GM21390 (cell line): Measurements from ENCODE around the gene YBEY.
"Not testable (repeated sequence)": the region's sequence is repeated elsewhere in the genome, so short reads cannot be mapped to it uniquely, and the experiment has no call there.

ENCODE experiments used
- ATAC-seq: cut with Tn5 transposase; IDR thresholded peaks from one replicate; pipeline ENCODE4 v1.9.1; 2021; ENCODE audit not compliant: unreplicated experiment

The YBEY gene

DNA sequence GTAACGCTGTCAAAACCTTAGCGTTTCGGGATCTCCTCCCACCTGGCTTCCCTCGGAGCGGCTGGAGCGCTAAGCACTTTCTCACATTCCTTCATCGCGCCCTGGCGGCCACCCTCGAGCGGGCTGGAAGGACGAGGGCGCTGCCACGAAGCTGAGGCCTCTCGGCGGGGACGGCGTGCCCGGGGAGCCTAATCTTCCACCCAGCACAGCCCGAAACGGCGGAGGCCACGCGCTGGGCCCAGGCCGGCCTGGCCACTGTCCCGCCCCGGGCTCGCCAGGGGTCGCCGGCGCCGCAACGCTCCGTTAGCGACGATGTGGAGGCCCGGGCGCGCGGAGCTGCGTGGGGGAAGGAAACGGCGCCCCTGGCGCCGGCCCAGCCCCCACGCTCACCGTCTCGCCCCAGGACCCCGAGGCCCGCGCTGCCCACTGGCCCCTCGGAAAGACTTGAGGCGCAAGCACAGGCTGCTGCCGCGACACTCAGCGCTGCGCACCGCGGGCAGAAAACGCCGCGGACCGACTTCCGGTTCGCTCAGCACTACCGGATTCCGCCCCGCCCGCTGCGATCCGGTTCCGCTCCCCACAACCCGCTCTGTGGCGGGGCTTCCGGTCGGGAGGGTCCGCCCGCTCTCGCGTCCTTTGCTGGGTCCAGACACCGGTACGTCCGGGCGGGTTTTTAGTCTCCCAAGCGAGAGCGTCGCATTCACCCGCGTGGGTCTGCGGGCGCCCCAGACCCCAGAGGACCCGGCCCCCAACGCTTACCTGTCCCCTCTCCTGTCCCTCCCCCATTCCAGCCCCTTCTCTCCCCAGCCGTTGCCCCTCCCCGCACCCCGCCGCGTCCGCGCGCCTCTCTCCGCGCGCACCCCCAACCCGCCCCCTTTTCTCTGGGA, at the start of gene YBEY:
YBEY (plus strand) TSS at position 582 of the 887 bp plus-strand sequence. CDS start 572 bp downstream, outside the sequence.
- peak; percentile 84 for ATAC-seq

- no peak for ATAC-seq
Measured at GRCh38 chr21:46237474-46237873, 48.7 kb upstream of the YBEY start.

- ATAC-seq: no peak
Measured at GRCh38 chr21:46239817-46240325, 46.3 kb upstream of the YBEY start.

DNA sequence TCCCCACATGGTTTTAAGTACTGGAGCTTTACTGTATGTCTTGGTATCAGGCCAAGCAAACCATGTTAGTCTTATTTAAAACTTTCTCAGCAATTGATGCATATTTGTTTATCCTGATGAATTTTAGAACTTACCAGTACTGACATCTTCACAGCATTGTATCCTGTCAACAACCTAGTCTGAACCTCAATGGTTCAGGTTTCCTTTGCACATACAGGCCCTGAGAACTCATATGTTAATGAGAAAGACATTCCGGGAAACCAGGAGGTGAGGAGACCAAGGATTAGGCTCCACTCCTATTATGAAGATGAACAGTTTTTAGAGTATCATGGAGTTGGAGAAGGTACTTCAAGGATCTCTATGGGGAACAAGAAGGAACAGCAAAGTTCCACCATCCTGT, 44.6 kb upstream of the YBEY start:
- not testable (repeated sequence) for ATAC-seq

DNA sequence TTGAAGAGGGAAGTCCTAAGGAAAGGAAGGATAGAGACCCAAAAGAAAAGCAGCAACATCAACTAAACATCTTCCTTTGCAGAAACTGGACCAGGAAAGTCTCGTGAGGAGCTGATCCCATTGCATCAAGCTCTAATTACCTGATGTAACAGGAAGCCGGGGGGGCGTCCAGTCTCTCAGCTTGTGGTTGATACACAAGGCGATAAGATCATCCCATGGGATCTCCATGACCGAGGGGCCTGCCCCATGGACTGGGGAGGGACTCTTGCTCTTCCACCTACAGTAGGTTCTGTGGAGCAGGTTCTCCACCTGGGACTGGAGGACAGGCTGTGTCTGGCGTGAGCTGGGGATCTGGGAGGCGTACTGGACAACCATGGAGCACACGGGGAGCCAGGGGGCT, 42.8 kb upstream of the YBEY start:
- ATAC-seq: no peak

DNA sequence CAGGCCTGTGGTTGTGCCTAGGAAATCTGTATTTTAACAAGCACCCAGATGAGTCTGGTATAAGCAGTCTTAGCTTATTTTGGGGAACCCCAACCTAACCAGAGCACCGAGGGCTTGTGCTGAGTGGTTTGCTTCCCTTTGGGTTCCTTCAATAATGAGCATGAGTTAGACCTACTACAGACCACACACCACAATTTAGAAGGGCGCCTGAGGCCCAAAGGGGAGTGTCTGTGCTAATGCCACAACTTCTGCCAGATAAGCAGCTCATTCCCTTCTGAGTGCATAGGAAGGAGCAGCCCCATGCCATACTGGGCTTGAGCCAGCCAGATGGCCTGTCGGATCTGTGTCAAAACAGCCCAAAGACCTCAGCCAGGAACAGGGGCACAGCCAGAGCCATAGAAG, 42.2 kb upstream of the YBEY start:
- no peak for ATAC-seq

GRCh38 chr21:46244602-46245001, 41.5 kb upstream of the YBEY start:
- no peak for ATAC-seq

- ATAC-seq: no peak
Measured at GRCh38 chr21:46245213-46245915, 40.8 kb upstream of the YBEY start.

- no peak for ATAC-seq
Measured at GRCh38 chr21:46246345-46246744, 39.8 kb upstream of the YBEY start.

DNA sequence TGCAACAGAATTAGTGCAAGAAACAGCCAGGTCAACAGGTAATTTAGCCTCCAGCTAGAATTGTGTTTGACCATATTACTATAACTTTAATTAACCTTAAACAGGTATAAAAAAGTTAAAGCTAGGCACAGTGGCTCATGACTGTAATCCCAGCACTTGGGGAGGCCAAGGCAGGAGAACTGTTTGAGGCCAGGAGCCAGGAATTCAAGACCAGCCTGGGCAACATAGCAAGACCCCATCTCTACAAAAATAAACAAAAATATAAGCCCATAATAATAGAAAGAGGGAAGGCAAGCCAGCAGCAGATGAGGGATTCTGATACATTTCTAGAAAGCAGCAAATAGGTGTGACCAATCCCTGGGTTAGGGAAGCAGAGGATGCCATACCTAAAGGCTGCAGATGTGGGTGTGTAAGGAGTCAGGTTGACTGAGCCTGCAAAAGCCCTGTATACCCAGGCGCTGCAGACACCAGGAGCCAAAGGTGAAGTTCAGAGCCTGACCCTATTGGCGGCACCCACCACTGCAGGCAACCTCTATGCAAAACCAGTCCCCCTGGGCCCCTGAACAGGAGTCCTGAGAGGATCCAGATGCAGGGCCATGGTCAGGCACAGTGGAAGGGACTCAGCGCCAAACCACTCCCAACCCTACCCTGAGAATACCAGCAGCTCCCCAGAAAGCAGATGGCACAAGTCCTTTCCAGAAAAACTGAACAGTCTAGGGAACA, 38.3 kb upstream of the YBEY start:
- ATAC-seq: no peak

GRCh38 chr21:46248422-46248782, 37.7 kb upstream of the YBEY start:
- no peak for ATAC-seq

GRCh38 chr21:46248827-46249226, 37.3 kb upstream of the YBEY start:
- ATAC-seq: no peak

GRCh38 chr21:46250146-46250725, 35.9 kb upstream of the YBEY start:
- ATAC-seq: no peak

GRCh38 chr21:46252840-46253239, 33.3 kb upstream of the YBEY start:
- ATAC-seq: no peak

GRCh38 chr21:46253610-46254124, 32.5 kb upstream of the YBEY start:
- no peak for ATAC-seq

DNA sequence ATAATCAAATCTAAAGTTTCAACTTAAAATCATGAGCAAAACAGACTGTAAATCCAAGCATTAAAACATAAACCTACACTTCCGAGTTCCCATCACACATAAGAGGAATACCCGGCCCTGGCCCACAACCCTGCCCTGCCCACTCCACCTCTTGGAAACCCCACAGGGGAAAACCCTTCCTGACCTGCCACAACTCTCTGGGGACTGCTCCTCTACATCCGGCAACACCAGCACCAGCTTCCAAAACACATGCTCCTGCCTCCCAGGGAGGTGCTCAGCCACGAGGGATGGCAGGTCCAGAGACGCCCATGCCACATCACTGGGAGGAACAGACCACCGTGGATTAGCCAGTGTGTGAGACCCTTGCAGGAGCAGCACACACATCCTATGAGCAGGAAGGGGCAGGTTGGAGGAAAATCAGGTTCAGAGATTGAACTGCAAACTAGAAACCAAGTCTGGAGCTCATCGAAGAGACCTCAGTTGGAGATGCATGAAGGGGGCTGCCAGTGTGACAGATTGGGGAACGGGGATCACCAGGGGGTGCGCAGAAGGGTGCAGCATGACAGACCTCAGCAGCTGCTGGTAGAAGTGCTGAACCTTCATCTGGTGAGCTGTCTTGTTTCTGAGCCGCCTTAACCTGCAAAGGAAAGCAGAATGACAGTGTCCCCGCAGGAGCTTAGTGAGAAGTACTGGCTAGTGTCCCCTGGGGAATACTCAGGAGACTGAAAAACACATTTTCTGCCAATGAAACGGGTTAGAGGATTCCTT, 31.8 kb upstream of the YBEY start:
- ATAC-seq: no peak

GRCh38 chr21:46255166-46255565, 31.0 kb upstream of the YBEY start:
- ATAC-seq: no peak

DNA sequence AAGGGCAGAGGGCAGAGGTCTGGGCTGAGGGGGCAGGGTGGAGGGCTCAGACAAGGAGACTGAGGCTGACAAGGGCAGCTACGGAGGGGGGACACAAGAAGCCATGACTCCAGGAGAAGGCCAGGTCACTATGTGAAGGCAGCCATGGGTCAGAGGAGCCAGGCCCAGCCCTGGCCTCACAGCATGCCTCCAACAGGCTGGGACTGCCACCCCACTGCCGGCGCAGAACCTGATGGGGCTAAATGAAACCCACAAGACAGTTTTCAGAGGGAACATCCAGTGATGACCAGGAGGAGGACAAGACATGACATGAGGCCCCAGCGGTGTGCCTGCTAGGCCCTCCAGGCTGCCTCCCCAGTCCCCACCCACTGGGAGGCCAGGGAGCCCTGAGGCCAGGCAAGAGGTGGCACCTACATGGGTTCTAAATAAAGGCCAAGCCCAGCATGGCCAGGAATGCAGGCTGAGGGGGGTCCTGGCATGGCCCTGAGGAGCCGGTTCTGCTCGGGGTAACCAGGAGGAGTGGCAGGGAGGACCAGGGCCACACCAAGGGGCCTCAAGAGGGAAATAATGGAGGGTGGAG, 30.3 kb upstream of the YBEY start:
- ATAC-seq: no peak

DNA sequence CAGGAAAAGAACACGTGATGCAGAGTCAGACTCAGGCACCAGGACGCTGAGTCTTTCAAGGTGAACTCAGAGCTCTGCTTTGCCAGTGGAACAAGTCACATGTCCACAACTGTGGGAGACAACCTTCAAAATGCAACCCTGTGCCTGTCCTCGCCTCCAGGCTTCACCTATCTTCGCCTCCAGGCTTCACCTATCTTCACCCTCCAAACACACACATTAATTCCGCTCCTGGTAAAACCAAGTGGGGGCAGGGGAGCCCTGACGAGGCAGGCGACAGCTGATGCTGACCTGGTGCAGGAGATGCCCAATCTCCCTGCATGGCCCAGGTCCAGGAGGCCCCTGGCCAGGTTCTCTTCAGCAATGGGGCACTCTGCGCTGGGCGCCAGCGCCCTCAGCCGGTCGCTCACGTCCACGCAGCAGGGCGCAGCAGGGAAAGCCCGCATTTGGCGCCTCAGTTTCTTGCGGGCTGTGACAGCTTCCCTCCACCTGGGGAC, 29.6 kb upstream of the YBEY start:
- ATAC-seq: no peak
